Muscle layer of duodenum (tissue), 2 donors: ENCODE results near the gene SLCO1A2.
"Not testable (repeated sequence)": the region's sequence is repeated elsewhere in the genome, so short reads cannot be mapped to it uniquely, and the experiment has no call there.

Experiments used
- H3K27ac ChIP-seq: one replicate; pipeline ENCODE4 v1.7.0; 2013; ENCODE audit warnings: mild to moderate bottlenecking, low read length
- H3K27me3 ChIP-seq: one replicate; pipeline ENCODE4 v1.7.0; 2013; ENCODE audit warnings: low read depth, mild to moderate bottlenecking, control low read depth, low read length
- H3K36me3 ChIP-seq, 2 donors: one replicate each; pipeline ENCODE4 v1.7.0; 2013; ENCODE audit warnings: low read length in 2 of 2, control low read depth in 1 of 2, mild to moderate bottlenecking in 1 of 2; ENCODE audit not compliant: insufficient read depth in 2 of 2, control insufficient read depth in 1 of 2
- H3K4me1 ChIP-seq, 2 donors: one replicate each; pipeline ENCODE4 v1.7.0; 2013; ENCODE audit warnings: low read length in 2 of 2, mild to moderate bottlenecking in 2 of 2, control low read depth in 1 of 2, moderate library complexity in 1 of 2; ENCODE audit not compliant: insufficient read depth in 2 of 2, control insufficient read depth in 1 of 2
- H3K4me3 ChIP-seq, 2 donors: one replicate each; pipeline ENCODE4 v1.7.0; 2013; ENCODE audit warnings: low read length in 2 of 2, low read depth in 1 of 2, mild to moderate bottlenecking in 1 of 2
- H3K9me3 ChIP-seq, 2 donors: one replicate each; pipeline ENCODE4 v1.7.0; 2013; ENCODE audit warnings: low read length in 2 of 2, control low read depth in 1 of 2, mild to moderate bottlenecking in 1 of 2; ENCODE audit not compliant: control insufficient read depth in 1 of 2
- donor health status: healthy.

SLCO1A2 gene, protein sequence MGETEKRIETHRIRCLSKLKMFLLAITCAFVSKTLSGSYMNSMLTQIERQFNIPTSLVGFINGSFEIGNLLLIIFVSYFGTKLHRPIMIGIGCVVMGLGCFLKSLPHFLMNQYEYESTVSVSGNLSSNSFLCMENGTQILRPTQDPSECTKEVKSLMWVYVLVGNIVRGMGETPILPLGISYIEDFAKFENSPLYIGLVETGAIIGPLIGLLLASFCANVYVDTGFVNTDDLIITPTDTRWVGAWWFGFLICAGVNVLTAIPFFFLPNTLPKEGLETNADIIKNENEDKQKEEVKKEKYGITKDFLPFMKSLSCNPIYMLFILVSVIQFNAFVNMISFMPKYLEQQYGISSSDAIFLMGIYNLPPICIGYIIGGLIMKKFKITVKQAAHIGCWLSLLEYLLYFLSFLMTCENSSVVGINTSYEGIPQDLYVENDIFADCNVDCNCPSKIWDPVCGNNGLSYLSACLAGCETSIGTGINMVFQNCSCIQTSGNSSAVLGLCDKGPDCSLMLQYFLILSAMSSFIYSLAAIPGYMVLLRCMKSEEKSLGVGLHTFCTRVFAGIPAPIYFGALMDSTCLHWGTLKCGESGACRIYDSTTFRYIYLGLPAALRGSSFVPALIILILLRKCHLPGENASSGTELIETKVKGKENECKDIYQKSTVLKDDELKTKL

DNA sequence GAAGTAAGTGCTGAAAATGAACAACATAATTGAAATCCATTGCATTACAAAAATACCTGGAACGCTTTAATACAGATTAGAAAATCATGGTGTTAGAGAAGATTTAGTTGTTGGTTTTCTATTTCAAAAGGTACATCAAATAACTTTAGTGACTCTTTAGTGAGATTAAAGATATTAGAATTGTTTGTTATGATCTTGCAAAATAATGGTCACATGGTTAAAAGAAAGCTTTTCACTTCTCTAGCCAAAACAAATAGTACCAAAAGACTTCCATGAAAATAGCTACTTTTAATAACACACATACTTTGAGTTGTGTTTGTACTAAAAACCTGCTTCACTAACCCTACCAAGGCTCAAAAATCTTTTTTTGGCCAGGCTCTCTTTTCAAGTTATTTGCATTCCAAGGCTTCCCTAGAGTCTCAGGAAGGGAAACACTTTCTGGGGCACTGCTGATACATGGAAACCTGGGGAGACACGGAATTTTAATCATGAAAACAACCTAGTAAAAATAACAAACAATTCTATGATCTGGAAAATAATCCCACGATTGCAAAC, at the start of gene SLCO1A2:
TSS of gene SLCO1A2 (minus strand) at position 147 of the 555 bp plus-strand sequence. CDS start 270 bp downstream, outside the sequence.
- Histone ChIP-seq H3K4me1 (no peaks in the 10 kb centered on the region), H3K4me3 (no peak within 1 kb of the TSS), H3K36me3 (no peaks in the 10 kb centered on the region), H3K27me3 (no peaks in the 10 kb centered on the region), H3K27ac (no peak within 1 kb of the TSS), H3K9me3 (no peaks in the 10 kb centered on the region)

- Histone ChIP-seq H3K27me3 (no peaks in the 10 kb centered on the region), H3K27ac (no peak overlapping the region), H3K36me3 (no peaks in the 10 kb centered on the region), H3K9me3 (no peaks in the 10 kb centered on the region), H3K4me3 (no peak overlapping the region), H3K4me1 (no peaks in the 10 kb centered on the region)
These were observed 49.5 kb upstream of the SLCO1A2 start for GRCh38 chr12:21384261-21384660.

- H3K4me3 ChIP-seq, H3K27ac ChIP-seq, H3K9me3 ChIP-seq, H3K36me3 ChIP-seq, H3K4me1 ChIP-seq, H3K27me3 ChIP-seq: not testable (repeated sequence)
These were observed 46.6 kb upstream of the SLCO1A2 start for GRCh38 chr12:21381320-21381719.

- Histone ChIP-seq H3K27me3 (no peaks in the 10 kb centered on the region), H3K4me1 (no peaks in the 10 kb centered on the region), H3K4me3 (no peak overlapping the region), H3K36me3 (no peaks in the 10 kb centered on the region), H3K9me3 (no peaks in the 10 kb centered on the region), H3K27ac (no peak overlapping the region)
These were observed 44.5 kb upstream of the SLCO1A2 start for GRCh38 chr12:21379218-21379617.

DNA sequence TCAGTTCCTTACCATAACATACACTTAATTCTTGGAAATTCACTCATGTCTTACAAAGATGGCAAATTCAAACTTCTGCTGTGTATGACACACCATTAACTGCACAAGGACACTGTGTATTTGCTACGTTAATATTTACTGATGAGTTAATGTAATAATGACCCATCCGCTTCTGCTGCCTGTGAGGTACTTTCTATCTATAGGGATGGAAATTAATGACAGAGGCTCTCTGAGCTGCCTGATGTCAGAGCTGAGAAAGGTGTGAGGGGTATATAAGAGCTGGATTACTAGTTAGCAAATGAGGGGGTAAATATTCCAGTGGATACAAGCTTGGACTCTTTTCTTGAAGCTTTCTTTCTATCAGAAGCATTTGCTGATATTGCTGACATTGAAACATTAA, 37.9 kb upstream of the SLCO1A2 start, which contains the start of gene IAPP:
TSS of gene IAPP (plus strand) at position 301 of the 400 bp plus-strand sequence. CDS start 450 bp downstream, outside the sequence.
- Histone ChIP-seq H3K27me3 (no peaks in the 10 kb centered on the region), H3K4me1 (no peaks in the 10 kb centered on the region), H3K27ac (no peak within 1 kb of the TSS), H3K4me3 (no peak within 1 kb of the TSS), H3K36me3 (no peaks in the 10 kb centered on the region), H3K9me3 (no peaks in the 10 kb centered on the region)

DNA sequence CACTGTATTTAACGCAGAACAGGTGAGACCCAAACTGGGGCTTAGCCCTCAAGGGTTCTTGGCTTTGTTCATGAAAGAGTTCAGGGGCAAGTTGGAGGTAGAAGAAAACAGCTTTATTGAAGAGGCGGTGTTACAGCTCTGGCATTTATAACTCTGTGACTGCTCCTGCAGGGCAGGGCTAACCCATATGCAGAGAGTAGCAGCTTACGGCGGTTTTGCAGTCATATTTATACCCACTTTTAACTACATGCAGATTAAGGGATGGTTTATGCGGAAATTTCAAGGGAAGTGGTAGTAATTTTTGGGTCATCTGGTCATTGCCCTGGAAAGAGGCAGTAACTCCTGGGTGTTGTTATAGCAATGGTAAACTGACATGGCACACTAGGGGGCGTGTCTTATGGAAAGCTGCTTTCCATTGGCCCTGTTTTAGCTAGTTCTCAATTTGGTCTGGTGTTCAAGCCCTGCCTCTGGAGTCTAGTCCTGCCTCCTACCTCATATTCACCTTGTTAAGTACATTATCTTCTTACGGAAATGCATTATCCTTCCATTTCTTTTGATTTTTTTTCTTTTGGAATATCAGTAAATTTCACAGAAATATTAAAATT, 36.2 kb upstream of the SLCO1A2 start:
- Histone ChIP-seq H3K27ac (no peak overlapping the region), H3K36me3 (no peaks in the 10 kb centered on the region), H3K9me3 (no peaks in the 10 kb centered on the region), H3K4me3 (no peak overlapping the region), H3K4me1 (no peaks in the 10 kb centered on the region), H3K27me3 (no peaks in the 10 kb centered on the region)

DNA sequence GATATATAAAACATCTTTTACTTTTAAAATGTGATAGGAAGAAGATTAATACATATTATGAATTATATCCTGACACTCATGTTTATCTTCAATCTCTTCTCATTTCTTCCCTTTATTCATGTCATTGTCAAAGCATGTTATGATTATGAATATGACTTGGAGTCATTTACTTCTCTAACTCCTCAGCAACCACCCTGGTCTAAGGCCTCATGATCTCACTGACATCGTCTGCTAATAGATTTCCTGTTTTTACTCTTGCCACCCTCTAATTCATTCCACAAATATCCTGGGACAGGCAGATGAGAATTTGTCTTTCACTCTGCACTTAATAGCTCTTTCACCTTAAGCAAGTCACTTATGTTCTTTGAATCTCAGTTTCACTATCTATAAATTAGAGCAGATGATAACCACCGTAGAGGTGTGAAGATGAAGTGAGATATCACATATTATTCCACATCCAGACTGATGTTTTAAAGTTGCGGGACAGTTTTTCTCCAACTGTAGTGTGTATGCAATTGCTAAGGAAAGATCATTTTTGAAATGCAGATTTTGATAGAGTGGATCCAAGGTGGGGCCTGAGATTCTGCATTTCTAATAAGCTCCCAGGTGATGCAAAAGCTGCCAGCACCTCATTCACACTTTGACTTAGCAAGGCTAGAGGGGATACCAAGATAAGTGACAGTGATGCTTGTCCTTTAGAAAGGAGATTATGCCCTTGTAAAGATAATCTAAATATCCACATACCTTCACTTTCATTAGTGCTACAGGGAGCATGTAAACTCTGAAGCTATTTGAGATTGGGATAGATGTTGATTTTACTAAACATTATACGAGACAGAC, 34.6 kb upstream of the SLCO1A2 start:
- Histone ChIP-seq H3K4me1 (no peaks in the 10 kb centered on the region), H3K27ac (no peak overlapping the region), H3K27me3 (no peaks in the 10 kb centered on the region), H3K9me3 (no peaks in the 10 kb centered on the region), H3K36me3 (no peaks in the 10 kb centered on the region), H3K4me3 (no peak overlapping the region)

GRCh38 chr12:21360632-21361031, 25.9 kb upstream of the SLCO1A2 start:
- not testable (repeated sequence) for H3K4me1 ChIP-seq, H3K36me3 ChIP-seq, H3K9me3 ChIP-seq, H3K27me3 ChIP-seq, H3K4me3 ChIP-seq, H3K27ac ChIP-seq

GRCh38 chr12:21354641-21355040, 19.9 kb upstream of the SLCO1A2 start:
- Histone ChIP-seq H3K9me3 (no peaks in the 10 kb centered on the region), H3K4me3 (no peak overlapping the region), H3K4me1 (no peaks in the 10 kb centered on the region)

GRCh38 chr12:21353948-21354347, 19.2 kb upstream of the SLCO1A2 start:
- no peaks in the 10 kb centered on the region for H3K9me3 ChIP-seq
- H3K27me3 ChIP-seq, result no peaks in the 10 kb centered on the region
- H3K27ac ChIP-seq, result no peak overlapping the region
- no peaks in the 10 kb centered on the region for H3K36me3 ChIP-seq
- no peaks in the 10 kb centered on the region for H3K4me1 ChIP-seq
- no peak overlapping the region for H3K4me3 ChIP-seq

More at GRCh38 chr12:21354641-21355040, 19.9 kb upstream of the SLCO1A2 start:
- Histone ChIP-seq H3K27ac (no peak overlapping the region), H3K27me3 (no peaks in the 10 kb centered on the region), H3K36me3 (no peaks in the 10 kb centered on the region)
